ENCODE results near the gene TMEM52B. TPM values are rescaled to one million over a fixed set of nuclear protein-coding genes. Genes with fewer than 3 reads are reported as not detected.
A peak's percentile ranks its signal among the peaks of the same experiment; 100 is the strongest.
"Not testable (repeated sequence)": the region's sequence is repeated elsewhere in the genome, so short reads cannot be mapped to it uniquely, and the experiment has no call there.

Gene TMEM52B
- total RNA-seq, 1 donor from 2014 or later = not detected

GRCh38 chr12:10171973-10172728 is 6.7 kb upstream of the TMEM52B start, which contains the start of gene OLR1:
Gene OLR1, minus strand, starts transcription at chr12:10172132. Its CDS starts 55 bp downstream, at chr12:10172077.
- no peak for DNase-seq

- no peak for DNase-seq
Measured at GRCh38 chr12:10174986-10175614, 3.7 kb upstream of the TMEM52B start.

GRCh38 chr12:10175846-10176636 is 2.8 kb upstream of the TMEM52B start:
- no peak for DNase-seq

GRCh38 chr12:10179776-10180181 is 947 bp downstream of the TMEM52B start:
- DNase-seq = no peak

- no peak for DNase-seq
Measured at GRCh38 chr12:10182354-10183049, 3.7 kb downstream of the TMEM52B start.

- DNase-seq = no peak
Measured at GRCh38 chr12:10184261-10184843, 5.5 kb downstream of the TMEM52B start.

- no peak for DNase-seq
Measured at GRCh38 chr12:10186299-10186698, 7.5 kb downstream of the TMEM52B start.

- not testable (repeated sequence) for DNase-seq
Measured at GRCh38 chr12:10186958-10187357, 8.1 kb downstream of the TMEM52B start.

- no peak for DNase-seq
Measured at GRCh38 chr12:10189653-10190052, 10.8 kb downstream of the TMEM52B start.

GRCh38 chr12:10190558-10191388 is 11.9 kb downstream of the TMEM52B start:
- peak; percentile 78 for DNase-seq

- DNase-seq = peak; percentile 31
Measured at GRCh38 chr12:10191865-10192264, 13.0 kb downstream of the TMEM52B start.

GRCh38 chr12:10194160-10194670 is 15.4 kb downstream of the TMEM52B start:
- no peak for DNase-seq

- DNase-seq = no peak
Measured at GRCh38 chr12:10196210-10196609, 17.4 kb downstream of the TMEM52B start.

GRCh38 chr12:10197879-10198278 is 19.0 kb downstream of the TMEM52B start:
- no peak for DNase-seq

GRCh38 chr12:10204495-10204894 is 25.7 kb downstream of the TMEM52B start:
- DNase-seq = not testable (repeated sequence)

- DNase-seq = no peak
Measured at GRCh38 chr12:10205220-10205807, 26.5 kb downstream of the TMEM52B start.

GRCh38 chr12:10207136-10207535 is 28.3 kb downstream of the TMEM52B start:
- DNase-seq = peak; percentile 64

GRCh38 chr12:10210225-10210624 is 31.4 kb downstream of the TMEM52B start:
- DNase-seq = no peak

GRCh38 chr12:10211101-10211939 is 32.5 kb downstream of the TMEM52B start:
- no peak for DNase-seq

Data from dermis blood vessel endothelial cell (primary cell).